Measurements from ENCODE around the gene HDAC1. TPM values are rescaled to one million over a fixed set of nuclear protein-coding genes. Genes with fewer than 3 reads are reported as not detected.
"Not testable (repeated sequence)": the region's sequence is repeated elsewhere in the genome, so short reads cannot be mapped to it uniquely, and the experiment has no call there.

Gene HDAC1
- total RNA-seq (2014; rRNA removed; shearing (Covaris generic)): 185 and 200 TPM in 2 replicates

GRCh38 chr1:32291708-32292538, at the start of gene HDAC1:
TSS of gene HDAC1 (plus strand) at chr1:32292083. CDS start at chr1:32292170, 87 bp downstream.
- DNase-seq (ENCODE audit: low spot score): peak; percentile 97

- DNase-seq (ENCODE audit: low spot score): no peak
These were observed 49.5 kb upstream of the HDAC1 start for GRCh38 chr1:32242341-32242851.

GRCh38 chr1:32246888-32247273, 45.0 kb upstream of the HDAC1 start, which contains the start of gene FAM167B:
TSS of gene FAM167B (plus strand) at chr1:32247222. CDS start at chr1:32247422, 200 bp downstream.
- DNase-seq (ENCODE audit: low spot score): no peak

- DNase-seq (ENCODE audit: low spot score): no peak
These were observed 44.4 kb upstream of the HDAC1 start for GRCh38 chr1:32247452-32247851.

- peak; percentile 79 for DNase-seq (ENCODE audit: low spot score)
These were observed 43.6 kb upstream of the HDAC1 start for GRCh38 chr1:32247983-32248889.

GRCh38 chr1:32249831-32250525, 41.9 kb upstream of the HDAC1 start:
- no peak for DNase-seq (ENCODE audit: low spot score)

GRCh38 chr1:32250893-32251716, 40.8 kb upstream of the HDAC1 start, which contains the start of gene LCK:
TSS of gene LCK (plus strand) at chr1:32251265. CDS start at chr1:32274330, 23,065 bp downstream.
- DNase-seq (ENCODE audit: low spot score): no peak

DNA sequence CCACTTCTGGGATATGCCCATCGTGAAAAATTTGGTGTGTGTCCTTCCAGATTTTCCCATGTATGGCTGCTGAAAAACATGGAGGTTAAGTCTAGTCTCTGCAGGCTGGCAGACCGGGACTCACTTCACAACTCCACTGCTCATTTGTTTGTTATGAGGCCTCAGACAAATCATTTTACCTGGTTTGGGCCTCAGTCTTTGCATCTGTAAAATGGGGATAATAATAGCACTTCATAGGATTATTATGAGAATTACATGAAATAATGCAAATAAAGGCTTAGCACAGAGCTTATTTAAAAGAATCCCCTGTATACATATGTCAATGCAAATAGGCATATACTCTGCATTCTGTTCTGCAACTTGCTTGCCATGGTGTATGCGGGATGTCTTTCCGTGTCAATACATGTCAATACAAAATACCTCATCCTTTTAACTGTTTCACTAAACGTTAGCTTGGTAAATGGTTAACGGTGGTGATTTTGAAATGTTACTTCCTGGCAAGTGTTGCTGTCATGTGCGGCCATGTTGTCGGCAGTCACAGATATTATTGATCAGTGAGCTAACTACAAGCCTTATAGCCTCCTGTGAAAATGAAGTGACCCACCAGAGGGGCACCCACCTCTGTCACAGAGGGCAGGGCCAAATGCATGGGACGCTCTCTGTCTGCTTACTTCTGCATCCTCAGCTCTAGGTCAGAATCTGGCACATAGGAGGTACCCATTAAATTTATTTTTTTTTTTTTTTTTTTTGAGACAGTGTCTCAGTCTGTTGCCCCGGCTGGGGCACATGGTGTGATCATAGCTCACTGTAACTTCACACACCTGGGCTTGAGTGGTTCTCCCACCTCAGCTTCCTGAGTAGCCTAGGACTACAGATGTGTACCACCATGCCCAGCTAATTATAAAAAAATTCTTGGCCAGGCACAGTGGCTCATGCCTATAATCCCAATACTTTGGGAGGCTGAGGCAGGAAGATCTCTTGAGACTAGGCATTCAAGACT, 36.5 kb upstream of the HDAC1 start:
- no peak for DNase-seq (ENCODE audit: low spot score)

- DNase-seq (ENCODE audit: low spot score): no peak
These were observed 35.2 kb upstream of the HDAC1 start for GRCh38 chr1:32256473-32257226.

DNA sequence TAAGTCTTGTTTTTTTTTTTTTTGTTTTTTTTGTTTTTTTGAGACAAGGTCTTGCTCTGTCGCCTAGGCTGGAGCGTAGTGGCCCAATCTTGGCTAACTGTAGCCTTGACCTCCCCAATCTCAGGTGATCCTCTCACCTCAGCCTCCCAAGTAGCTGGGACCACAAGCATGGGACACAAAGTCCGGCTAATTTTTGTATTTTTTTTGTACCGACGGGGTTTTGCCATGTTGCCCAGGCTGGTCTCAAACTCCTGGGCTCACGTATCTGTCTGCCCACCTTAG, 34.7 kb upstream of the HDAC1 start:
- no peak for DNase-seq (ENCODE audit: low spot score)

- DNase-seq (ENCODE audit: low spot score): not testable (repeated sequence)
These were observed 28.7 kb upstream of the HDAC1 start for GRCh38 chr1:32263236-32263593.

GRCh38 chr1:32263744-32264143, 28.1 kb upstream of the HDAC1 start:
- no peak for DNase-seq (ENCODE audit: low spot score)

GRCh38 chr1:32265846-32266245, 26.0 kb upstream of the HDAC1 start:
- no peak for DNase-seq (ENCODE audit: low spot score)

DNA sequence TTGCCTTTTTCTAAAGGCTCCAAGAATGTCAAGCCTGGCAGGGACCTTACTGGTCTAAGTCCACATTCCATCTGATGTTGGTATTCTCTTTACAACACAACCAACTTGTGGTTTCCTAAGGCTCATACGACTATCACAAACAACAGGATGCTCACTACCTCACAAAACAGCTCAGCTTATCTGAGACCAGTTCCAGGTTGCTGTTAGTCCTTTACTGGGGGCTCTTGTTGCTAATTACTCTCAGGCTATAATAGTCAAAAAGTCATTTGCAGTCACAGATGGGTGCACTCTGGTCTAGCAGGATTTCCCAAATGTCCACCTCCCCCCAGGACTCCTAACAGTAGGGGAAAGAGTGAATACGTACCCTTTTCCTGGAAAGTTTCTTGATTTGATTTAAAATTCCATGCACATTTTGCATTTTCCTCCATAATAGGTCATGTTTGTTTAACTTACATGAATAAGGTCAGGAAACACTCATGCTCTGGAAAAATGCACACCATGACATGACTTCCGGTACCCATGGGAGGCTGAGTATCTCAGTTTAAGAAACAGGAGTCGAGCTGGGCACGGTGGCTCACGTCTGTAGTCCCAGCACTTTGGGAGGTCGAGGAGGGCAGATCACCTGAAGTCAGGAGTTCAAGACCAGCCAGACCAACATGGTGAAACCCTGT, 24.8 kb upstream of the HDAC1 start:
- DNase-seq (ENCODE audit: low spot score): no peak

DNA sequence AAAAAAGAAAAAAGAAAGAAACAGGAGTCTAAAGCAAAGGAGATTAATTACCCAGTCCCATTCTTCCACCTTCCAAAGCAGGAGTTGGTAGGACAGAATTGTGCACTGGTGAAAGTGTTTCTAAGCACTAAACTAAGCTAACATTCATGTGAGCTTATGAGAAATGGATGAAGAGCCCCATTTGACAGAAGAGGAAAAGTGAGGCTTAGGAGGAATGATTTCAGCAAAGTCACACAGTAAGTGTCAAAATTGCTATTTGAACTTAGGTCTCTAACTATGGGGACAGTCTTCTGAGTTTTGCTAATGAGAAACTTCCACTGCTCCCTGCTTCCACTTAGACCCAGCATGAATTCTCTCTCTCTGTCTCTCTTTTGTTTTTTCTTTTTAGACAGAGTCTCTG, 22.1 kb upstream of the HDAC1 start:
- no peak for DNase-seq (ENCODE audit: low spot score)

GRCh38 chr1:32272557-32273390, 19.1 kb upstream of the HDAC1 start:
- no peak for DNase-seq (ENCODE audit: low spot score)
